ENCODE measurements around the gene FOXL1. TPM values are rescaled to one million over a fixed set of nuclear protein-coding genes. Genes with fewer than 3 reads are reported as not detected.

Gene FOXL1
- polyA plus RNA-seq, 1 donor (not counting 4 experiments of a cell fraction or from before 2014, with no cell fraction given), result 0.10 TPM

DNA sequence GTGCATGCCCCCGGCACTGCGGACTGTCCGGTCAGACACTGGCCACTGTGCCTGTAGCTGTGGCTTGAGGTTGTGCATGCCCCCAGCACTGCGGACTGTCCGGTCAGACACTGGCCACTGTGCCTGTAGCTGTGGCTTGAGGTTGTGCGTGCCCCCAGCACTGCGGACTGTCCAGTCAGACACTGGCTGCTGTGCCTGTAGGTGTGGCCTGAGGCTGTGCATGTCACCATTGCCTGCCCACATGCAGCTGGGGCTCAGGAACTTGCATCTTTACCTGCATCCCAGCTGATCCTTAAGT is 28.5 kb upstream of the FOXL1 start:
- H3K4me2 ChIP-seq (ENCODE audit: control insufficient read depth, extremely low read depth, insufficient read depth, low read depth, low read length), result no peak overlapping the region
- FAIRE-seq (no peak), DNase-seq (ENCODE audit: low read depth, low spot score) (no peak)
- H3K36me3 ChIP-seq (ENCODE audit: control insufficient read depth in 2 of 2, extremely low read depth in 1 of 2, insufficient read depth in 2 of 2, low read length in 2 of 2), result peaks cover 8 to 19% of the 10 kb centered on the region in 2 experiments
- peaks cover 2% of the 10 kb centered on the region for H3K4me1 ChIP-seq (ENCODE audit: control insufficient read depth, extremely low read depth, insufficient read depth, low read length)
- TF ChIP-seq CTCF (optimal IDR thresholded peaks at IDR 0.05 in 1 of 3, IDR thresholded peaks at IDR 0.05 in 1 of 3, conservative IDR thresholded peaks at IDR 0.05 in 1 of 3; ENCODE audit: extremely low read depth in 1 of 3, insufficient read depth in 2 of 3, low read length in 3 of 3) (no peak), EZH2 (IDR thresholded peaks at IDR 0.05; ENCODE audit: low read length) (no peak)
- H2AFZ ChIP-seq (ENCODE audit: control insufficient read depth, low read length), result no peak overlapping the region
- no peak overlapping the region for H3K9ac ChIP-seq (ENCODE audit: control insufficient read depth, extremely low read depth, insufficient read depth, low read length)
- no peak overlapping the region for H3K4me3 ChIP-seq (ENCODE audit: control insufficient read depth in 2 of 3, extremely low read depth in 1 of 3, insufficient read depth in 2 of 3, low read depth in 1 of 3, low read length in 3 of 3)
- dilution Hi-C loops (cut with MboI; ENCODE audit: extremely low pct_ligation_motif_present, low sequenced_read_pairs), result loop anchor here (25.0 kb wide), 1 partner anchor 712 kb away; no protein-coding TSS in a partner anchor
- no peaks in the 10 kb centered on the region for H4K20me1 ChIP-seq (ENCODE audit: control insufficient read depth, extremely low read depth, insufficient read depth, low read length)
- no peaks in the 10 kb centered on the region for H3K9me1 ChIP-seq (ENCODE audit: control insufficient read depth, extremely low read depth, insufficient read depth, low read length)
- H3K9me3 ChIP-seq (ENCODE audit: control insufficient read depth, low read depth, low read length), result no peaks in the 10 kb centered on the region
- peaks cover 13% of the 10 kb centered on the region for H3K79me2 ChIP-seq (ENCODE audit: control insufficient read depth, insufficient read depth, low read length)
- H3K27ac ChIP-seq (ENCODE audit: control insufficient read depth, insufficient read depth, low read length), result no peak overlapping the region
- no peaks in the 10 kb centered on the region for H3K27me3 ChIP-seq (ENCODE audit: control insufficient read depth, extremely low read depth, insufficient read depth, low read length)

DNA sequence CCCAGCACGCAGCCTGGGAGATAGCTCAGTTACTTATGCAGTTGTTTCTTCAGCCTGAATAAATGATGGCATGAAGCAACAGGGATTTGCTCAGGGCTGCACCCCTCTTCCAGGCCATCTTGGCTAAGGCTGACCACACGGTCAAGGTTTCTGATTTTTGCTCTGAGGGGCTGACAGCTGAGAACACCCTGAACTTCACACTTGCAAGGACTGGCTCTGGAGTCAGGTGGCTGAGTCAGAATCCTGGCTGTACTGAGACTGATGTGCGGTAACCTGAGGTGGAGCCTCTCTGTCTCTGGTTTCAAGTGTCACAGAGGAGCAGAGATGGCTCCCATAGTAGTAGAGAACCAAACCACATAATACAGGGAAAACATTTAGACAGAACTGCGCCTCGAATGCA is 28.1 kb upstream of the FOXL1 start:
- Histone ChIP-seq H3K36me3 (ENCODE audit: control insufficient read depth in 2 of 2, extremely low read depth in 1 of 2, insufficient read depth in 2 of 2, low read length in 2 of 2) (peaks cover 5 to 19% of the 10 kb centered on the region in 2 experiments), H3K9ac (ENCODE audit: control insufficient read depth, extremely low read depth, insufficient read depth, low read length) (no peak overlapping the region), H4K20me1 (ENCODE audit: control insufficient read depth, extremely low read depth, insufficient read depth, low read length) (no peaks in the 10 kb centered on the region), H3K9me3 (ENCODE audit: control insufficient read depth, low read depth, low read length) (no peaks in the 10 kb centered on the region), H3K4me2 (ENCODE audit: control insufficient read depth, extremely low read depth, insufficient read depth, low read depth, low read length) (no peak overlapping the region), H3K27me3 (ENCODE audit: control insufficient read depth, extremely low read depth, insufficient read depth, low read length) (no peaks in the 10 kb centered on the region), H3K9me1 (ENCODE audit: control insufficient read depth, extremely low read depth, insufficient read depth, low read length) (no peaks in the 10 kb centered on the region), H3K27ac (ENCODE audit: control insufficient read depth, insufficient read depth, low read length) (no peak overlapping the region), H3K79me2 (ENCODE audit: control insufficient read depth, insufficient read depth, low read length) (peaks cover 13% of the 10 kb centered on the region), H3K4me3 (ENCODE audit: control insufficient read depth in 2 of 3, extremely low read depth in 1 of 3, insufficient read depth in 2 of 3, low read depth in 1 of 3, low read length in 3 of 3) (no peak overlapping the region), H2AFZ (ENCODE audit: control insufficient read depth, low read length) (no peak overlapping the region), H3K4me1 (ENCODE audit: control insufficient read depth, extremely low read depth, insufficient read depth, low read length) (peaks cover 3% of the 10 kb centered on the region)
- DNase-seq (ENCODE audit: low read depth, low spot score) (no peak), FAIRE-seq (no peak)
- dilution Hi-C loops (cut with MboI; ENCODE audit: extremely low pct_ligation_motif_present, low sequenced_read_pairs), result loop anchor here (25.0 kb wide), 1 partner anchor 712 kb away; no protein-coding TSS in a partner anchor
- TF ChIP-seq EZH2 (IDR thresholded peaks at IDR 0.05; ENCODE audit: low read length) (no peak), CTCF (optimal IDR thresholded peaks at IDR 0.05 in 1 of 3, IDR thresholded peaks at IDR 0.05 in 1 of 3, conservative IDR thresholded peaks at IDR 0.05 in 1 of 3; ENCODE audit: extremely low read depth in 1 of 3, insufficient read depth in 2 of 3, low read length in 3 of 3) (no peak)

All from keratinocyte (primary cell).